Tibial nerve (tissue), 4 donors: Measurements from ENCODE around the gene TRIM66. TPM values are rescaled to one million over a fixed set of nuclear protein-coding genes. Genes with fewer than 3 reads are reported as not detected.
A peak's percentile ranks its signal among the peaks of the same experiment; 100 is the strongest.
"Not testable (repeated sequence)": the region's sequence is repeated elsewhere in the genome, so short reads cannot be mapped to it uniquely, and the experiment has no call there.

Experiments
- DNase-seq, 2 donors: peaks; one replicate each; pipeline ENCODE4 v3.0.0-alpha.2; 2019; ENCODE audit warnings: low spot score in 2 of 2
- H3K27ac ChIP-seq, 4 donors: fragments of 200-600 bp; sonication (generic) in 3 of 4; one replicate each; pipeline ENCODE4 v1.5.1; 2017 to 2019; ENCODE audit warnings: mild to moderate bottlenecking in 1 of 4
- H3K27me3 ChIP-seq, 2 donors: fragments of 200-600 bp; sonication (generic) in 1 of 2; one replicate each; pipeline versions ENCODE4 v1.5.1 to v1.6.0; 2017 to 2019
- H3K36me3 ChIP-seq, 3 donors: fragments of 200-600 bp; sonication (generic); one replicate each; pipeline ENCODE4 v1.5.1; 2018 to 2019
- H3K4me1 ChIP-seq, 4 donors: fragments of 200-600 bp; sonication (generic) in 3 of 4; one replicate each; pipeline ENCODE4 v1.5.1; 2017 to 2019
- H3K4me3 ChIP-seq, 4 donors: fragments of 200-600 bp; sonication (generic) in 3 of 4; one replicate each; pipeline ENCODE4 v1.5.1; 2017 to 2019; ENCODE audit warnings: mild to moderate bottlenecking in 1 of 4, moderate library complexity in 1 of 4
- H3K9me3 ChIP-seq, 4 donors: fragments of 200-600 bp; sonication (generic) in 3 of 4; one replicate each; pipeline ENCODE4 v1.5.1; 2017 to 2019
- CTCF ChIP-seq, 5 experiments: fragments of 200-600 bp in 3 of 5; fragments of 450-650 bp in 2 of 5; sonication (generic) in 3 of 5; IDR thresholded peaks; one replicate each; pipeline ENCODE4 v1.5.1; 2016 to 2019; ENCODE audit warnings: antibody characterized with exemption in 5 of 5, mild to moderate bottlenecking in 3 of 5, moderate library complexity in 2 of 5
- EP300 ChIP-seq, 2 donors: sonication (generic); formaldehyde crosslinking; IDR thresholded peaks; one replicate each; pipeline ENCODE4 v1.6.1; 2017; ENCODE audit warnings: antibody characterized with exemption in 2 of 2, mild to moderate bottlenecking in 1 of 2
- POLR2A ChIP-seq, 2 donors: fragments of 450-650 bp; IDR thresholded peaks; one replicate each; pipeline ENCODE4 v1.6.1; 2017; ENCODE audit warnings: antibody characterized with exemption in 2 of 2, mild to moderate bottlenecking in 2 of 2, moderate library complexity in 2 of 2
- WGBS, 2 donors: methylation state at CpG; one replicate each; pipeline ENCODE4 v1.1.5; 2018; 5-methylcytosine and 5-hydroxymethylcytosine counted together
- total RNA-seq, 4 donors: library from RNA; depleted of rRNA; stranded (reverse); fragments of >200 nt; gene quantifications; one replicate each; pipeline ENCODE4 v1.1.0, GENCODE V29; 2016

TRIM66 gene
- total RNA-seq, 4 donors from 2014 or later, result 7.1 to 26.5 (median 16.2) TPM

GRCh38 chr11:8671193-8671612 is 11.3 kb downstream of the TRIM66 start:
- Histone ChIP-seq H3K4me3 (no peak overlapping the region), H3K27ac (peak overlapping the region in 3 of 4 donors; percentile 38 to 89 (median 70)), H3K9me3 (no peaks in the 10 kb centered on the region), H3K36me3 (peaks cover 0 to 53% (median 0%) of the 10 kb centered on the region in 3 donors), H3K27me3 (no peaks in the 10 kb centered on the region), H3K4me1 (peaks cover 0 to 18% (median 8%) of the 10 kb centered on the region in 4 donors)
- WGBS, 2 donors, result 5 to 18% methylated on average over 4 of the region's 4 CpGs
- no peak for TF ChIP-seq CTCF (IDR thresholded peaks at IDR 0.05)
- TF ChIP-seq EP300 (IDR thresholded peaks at IDR 0.05), result peak in 1 of 2 donors; percentile 18
- no peak for TF ChIP-seq POLR2A (IDR thresholded peaks at IDR 0.05)
- peak in 1 of 2 donors; percentile 65 for DNase-seq

DNA sequence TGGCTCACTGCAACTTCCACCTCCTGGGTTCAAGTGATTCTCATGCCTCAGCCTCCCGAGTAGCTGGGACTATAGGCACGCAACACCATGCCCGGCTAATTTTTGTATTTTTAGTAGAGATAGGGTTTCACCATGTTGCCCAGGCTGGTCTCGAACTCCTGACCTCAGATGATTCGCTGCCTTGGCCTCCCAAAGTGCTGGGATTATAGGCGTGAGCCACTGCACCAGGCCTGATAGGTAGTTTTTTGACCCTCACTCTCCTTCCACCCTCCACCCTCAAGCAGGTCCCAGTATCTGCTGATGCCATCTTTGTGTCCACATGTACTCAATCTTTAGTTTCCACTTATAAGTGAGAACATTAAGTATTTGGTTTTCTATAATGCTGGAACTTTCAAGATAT is 12.4 kb downstream of the TRIM66 start:
- not testable (repeated sequence) for H3K27me3 ChIP-seq, H3K9me3 ChIP-seq, DNase-seq, H3K27ac ChIP-seq, H3K4me3 ChIP-seq
- WGBS, 2 donors, result 89 to 92% methylated on average over 6 of the region's 6 CpGs
- Histone ChIP-seq H3K4me1 (peaks cover 0 to 18% (median 8%) of the 10 kb centered on the region in 4 donors), H3K36me3 (peaks cover 0 to 56% (median 0%) of the 10 kb centered on the region in 3 donors)

DNA sequence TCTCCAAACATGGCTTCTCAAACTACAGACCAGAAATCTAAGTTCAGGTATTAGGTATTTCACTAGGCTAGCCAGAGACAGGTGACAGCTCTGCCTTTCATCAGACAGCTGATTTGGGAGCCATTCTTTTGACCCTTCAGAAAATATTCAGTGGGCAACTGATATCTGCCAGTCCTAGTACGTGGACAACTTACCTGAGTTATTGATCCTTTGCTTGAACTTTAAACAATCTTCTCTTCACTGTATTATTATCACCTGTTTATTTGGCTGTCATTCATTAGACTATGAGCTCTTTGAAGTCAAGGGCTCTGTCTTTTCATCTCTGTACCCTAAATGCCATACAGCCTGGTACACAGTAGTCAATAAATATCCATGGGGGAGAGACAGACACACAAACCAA is 17.2 kb downstream of the TRIM66 start:
- no peak for TF ChIP-seq POLR2A (IDR thresholded peaks at IDR 0.05)
- no peak for TF ChIP-seq EP300 (IDR thresholded peaks at IDR 0.05)
- TF ChIP-seq CTCF (IDR thresholded peaks at IDR 0.05), result no peak
- WGBS, 2 donors, result 94 to 95% methylated on average over 1 of the region's 1 CpG
- no peaks in the 10 kb centered on the region for H3K4me1 ChIP-seq
- H3K4me3 ChIP-seq, result no peak overlapping the region
- no peaks in the 10 kb centered on the region for H3K27me3 ChIP-seq
- peaks cover 0 to 55% (median 0%) of the 10 kb centered on the region in 3 donors for H3K36me3 ChIP-seq
- H3K27ac ChIP-seq, result no peak overlapping the region
- no peak for DNase-seq
- H3K9me3 ChIP-seq, result no peaks in the 10 kb centered on the region

DNA sequence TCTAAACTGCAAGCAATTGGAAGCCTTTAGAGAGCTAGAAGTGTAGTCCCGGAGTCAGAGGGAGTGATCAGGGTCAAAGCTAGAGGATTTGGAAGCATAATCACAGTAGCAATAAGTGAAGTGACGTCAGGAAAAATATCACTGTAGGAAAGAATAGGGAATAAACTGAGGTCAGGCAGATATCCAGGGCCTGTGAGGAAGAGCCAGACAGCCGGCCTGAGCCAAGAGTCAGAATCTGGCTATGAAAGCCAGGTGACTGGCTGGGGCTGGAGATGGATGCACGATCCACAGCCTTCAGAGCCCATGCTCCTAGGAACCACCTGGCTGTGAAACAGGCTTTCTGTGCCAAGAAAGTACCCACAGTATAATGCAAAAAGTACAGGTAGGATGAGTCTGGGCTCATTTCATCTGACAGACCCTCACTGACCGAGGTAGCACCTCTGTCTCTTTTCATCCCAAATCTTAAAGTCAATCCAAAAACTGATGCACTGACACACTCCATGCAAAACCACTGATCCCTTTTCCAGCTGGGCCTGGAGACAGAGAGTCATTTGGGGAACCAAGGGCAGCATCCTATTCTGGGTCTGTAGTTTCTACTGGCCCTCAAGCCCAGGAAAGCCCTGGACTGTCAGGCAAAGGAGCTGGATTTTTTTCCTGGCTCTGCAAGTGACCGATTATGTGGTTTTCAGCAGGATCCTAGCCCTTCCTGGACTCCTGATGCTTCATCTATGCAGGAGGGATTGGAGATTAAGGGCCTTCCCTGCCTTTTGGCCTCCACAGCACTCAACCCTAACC is 21.3 kb downstream of the TRIM66 start:
- 78% methylated on average over 6 of the region's 6 CpGs for WGBS, 2 donors
- Histone ChIP-seq H3K4me1 (peaks cover 0 to 4% (median 0%) of the 10 kb centered on the region in 4 donors), H3K27ac (no peak overlapping the region), H3K27me3 (no peaks in the 10 kb centered on the region), H3K4me3 (no peak overlapping the region), H3K9me3 (no peaks in the 10 kb centered on the region), H3K36me3 (peaks cover 0 to 27% (median 0%) of the 10 kb centered on the region in 3 donors)
- DNase-seq, result no peak
- no peak for TF ChIP-seq CTCF (IDR thresholded peaks at IDR 0.05)

- peak in 1 of 2 donors; percentile 36 for DNase-seq
- 54 to 55% methylated on average over 15 of the region's 15 CpGs for WGBS, 2 donors
- Histone ChIP-seq H3K27ac (no peak overlapping the region), H3K27me3 (no peaks in the 10 kb centered on the region), H3K4me1 (peaks cover 0 to 4% (median 0%) of the 10 kb centered on the region in 4 donors), H3K4me3 (no peak overlapping the region), H3K9me3 (no peaks in the 10 kb centered on the region), H3K36me3 (peaks cover 0 to 25% (median 0%) of the 10 kb centered on the region in 3 donors)
- no peak for TF ChIP-seq CTCF (IDR thresholded peaks at IDR 0.05)
These were observed 24.0 kb downstream of the TRIM66 start for GRCh38 chr11:8658321-8659057.
